ENCODE measurements around the gene PXN. TPM values are rescaled to one million over a fixed set of nuclear protein-coding genes. Genes with fewer than 3 reads are reported as not detected.
A peak's percentile ranks its signal among the peaks of the same experiment; 100 is the strongest.

PXN gene
- total and polyA plus RNA-seq, 10 of the 15 experiments (the other 5 are each of a cell fraction or from before 2014, with no cell fraction given), result 1.0 to 32.0 (median 11.5) TPM

- Histone ChIP-seq H3K9me3 (replicated peaks; ENCODE audit: control insufficient read depth, insufficient read depth, low read length) (no peaks in the 10 kb centered on the region), H3K27me3 (replicated peaks in 1 of 2; ENCODE audit: control insufficient read depth in 2 of 2, insufficient read depth in 2 of 2, low read length in 1 of 2) (no peaks in the 10 kb centered on the region), H3K27ac (ENCODE audit: control insufficient read depth, insufficient read depth) (no peak overlapping the region), H3K4me3 (no peak overlapping the region), H3K4me1 (ENCODE audit: control insufficient read depth, insufficient read depth, low read length) (peaks cover 32% of the 10 kb centered on the region), H3K9ac (ENCODE audit: control insufficient read depth, insufficient read depth, low read length) (no peak overlapping the region), H3K79me2 (ENCODE audit: control insufficient read depth, insufficient read depth, low read length) (no peaks in the 10 kb centered on the region), H4K20me1 (ENCODE audit: control insufficient read depth, insufficient read depth) (no peaks in the 10 kb centered on the region), H2AFZ (ENCODE audit: control insufficient read depth, low read depth, low read length) (peak overlapping the region; percentile 65; the same call in 1 of the 2 replicates), H3K36me3 (ENCODE audit: control insufficient read depth in 2 of 2, insufficient read depth in 2 of 2, low read length in 1 of 2) (no peaks in the 10 kb centered on the region), H3K4me2 (ENCODE audit: control insufficient read depth, insufficient read depth) (0 out of 2 replicates have a peak overlapping the region, but pooled peaks have one; percentile 59)
- FAIRE-seq (no peak), DNase-seq (ENCODE audit: low read depth, low spot score) (no peak), ATAC-seq (no peak)
- CTCF ChIA-PET, result interaction anchor here (0.7 to 9.3 kb wide), 24 partner anchors 9 to 285 kb away, joined by 3 to 287 read pairs (median 6); partner anchors contain the start of genes PXN, RNU4-1, RNU4-2 and RPLP0
- TF ChIP-seq SIX5 (IDR thresholded peaks at IDR 0.05; ENCODE audit: low read depth, low read length, severe bottlenecking) (no peak), ZNF592 (IDR thresholded peaks at IDR 0.05) (no peak), ZNF207 (IDR thresholded peaks at IDR 0.05; ENCODE audit: borderline replicate concordance) (no peak), ZBTB11 (CRISPR knock-in tag; IDR thresholded peaks at IDR 0.05) (no peak), EZH2 (IDR thresholded peaks at IDR 0.05; ENCODE audit: borderline replicate concordance, control insufficient read depth, low read depth, low read length) (no peak), CHD1 (IDR thresholded peaks at IDR 0.05; ENCODE audit: low read depth, low read length) (no peak), RFX5 (IDR thresholded peaks at IDR 0.05; ENCODE audit: low read depth, low read length) (no peak), BCL3 (IDR thresholded peaks at IDR 0.05; ENCODE audit: borderline replicate concordance, insufficient read depth, low read depth, low read length, poor library complexity, severe bottlenecking) (no peak), SP1 (IDR thresholded peaks at IDR 0.05; ENCODE audit: low read depth, low read length) (no peak), RCOR1 (conservative IDR thresholded peaks at IDR 0.05; ENCODE audit: low read depth, low read length) (no peak)
- intact Hi-C loops (cut with micrococcal nuclease; ENCODE audit: unreplicated experiment) (no loop called here), in situ Hi-C loops (cut with MboI) (loop anchor here (10.0 kb wide), 1 partner anchor 46 kb away; no protein-coding TSS in a partner anchor)
- POLR2A ChIA-PET, result interaction anchor here (0.6 to 3.4 kb wide), 6 partner anchors 16 to 73 kb away, joined by 3 to 17 read pairs (median 6); partner anchors contain the start of genes PXN, RNU4-1, RNU4-2 and SIRT4
- 60% methylated on average over 7 of the region's 7 CpGs for WGBS (ENCODE audit: insufficient coverage, insufficient replicate concordance, low lambda C conversion rate, missing lambda C conversion rate)
- RAD21 ChIA-PET (ENCODE audit: unreplicated experiment), result interaction anchor here (0.6 to 7.5 kb wide), 15 partner anchors 10 to 352 kb away, joined by 3 to 170 read pairs (median 5); partner anchors contain the start of genes BICDL1, POP5, PXN and RNU4-1
- no TSS peak for BruUV-seq (replicated peaks)
- SMC1A ChIA-PET (ENCODE audit: uncharacterized antibody, unreplicated experiment), result interaction anchor here (0.7 to 8.5 kb wide), 13 partner anchors 9 to 118 kb away, joined by 3 to 152 read pairs (median 6); partner anchors contain the start of genes PXN, RNU4-1 and RNU4-2
These were observed 36.5 kb downstream of the PXN start for GRCh38 chr12:120229071-120229486.
